Measurements from ENCODE around the gene PSMA2.

The PSMA2 gene

GRCh38 chr7:42940985-42941847 lies 9.2 kb upstream of the PSMA2 start:
- DNase-seq (ENCODE audit: low read depth) = peak; percentile 61

GRCh38 chr7:42939457-42940240 lies 7.7 kb upstream of the PSMA2 start:
- no peak for DNase-seq (ENCODE audit: low read depth)

- no peak for DNase-seq (ENCODE audit: low read depth)
These were observed 3.9 kb upstream of the PSMA2 start for GRCh38 chr7:42935861-42936260.

GRCh38 chr7:42934291-42934690 lies 2.3 kb upstream of the PSMA2 start:
- no peak for DNase-seq (ENCODE audit: low read depth)

GRCh38 chr7:42932811-42933591 lies 1.0 kb upstream of the PSMA2 start:
- DNase-seq (ENCODE audit: low read depth) = no peak

- no peak for DNase-seq (ENCODE audit: low read depth)
These were observed 534 bp downstream of the PSMA2 start for GRCh38 chr7:42931447-42931833.

- DNase-seq (ENCODE audit: low read depth) = no peak
These were observed 1.1 kb downstream of the PSMA2 start for GRCh38 chr7:42930889-42931288.

GRCh38 chr7:42929449-42929848 lies 2.5 kb downstream of the PSMA2 start:
- no peak for DNase-seq (ENCODE audit: low read depth)

- no peak for DNase-seq (ENCODE audit: low read depth)
These were observed 3.2 kb downstream of the PSMA2 start for GRCh38 chr7:42928754-42929153.

- no peak for DNase-seq (ENCODE audit: low read depth)
These were observed 5.8 kb downstream of the PSMA2 start for GRCh38 chr7:42926204-42926603.

GRCh38 chr7:42925630-42926029 lies 6.3 kb downstream of the PSMA2 start:
- no peak for DNase-seq (ENCODE audit: low read depth)

GRCh38 chr7:42924223-42924838 lies 7.6 kb downstream of the PSMA2 start:
- no peak for DNase-seq (ENCODE audit: low read depth)

GRCh38 chr7:42922017-42922753 lies 9.8 kb downstream of the PSMA2 start:
- DNase-seq (ENCODE audit: low read depth) = no peak

- DNase-seq (ENCODE audit: low read depth) = no peak
These were observed 16.6 kb downstream of the PSMA2 start for GRCh38 chr7:42915356-42915755.

- no peak for DNase-seq (ENCODE audit: low read depth)
These were observed 17.4 kb downstream of the PSMA2 start for GRCh38 chr7:42914421-42915045.

- DNase-seq (ENCODE audit: low read depth) = no peak
These were observed 18.0 kb downstream of the PSMA2 start for GRCh38 chr7:42914009-42914408.

- no peak for DNase-seq (ENCODE audit: low read depth)
These were observed 18.4 kb downstream of the PSMA2 start for GRCh38 chr7:42913591-42913990.

GRCh38 chr7:42911454-42912447 lies 20.2 kb downstream of the PSMA2 start, which contains the start of gene C7orf25:
TSS of gene C7orf25 (minus strand) at chr7:42912070. CDS start at chr7:42910900, 1,170 bp downstream.
- DNase-seq (ENCODE audit: low read depth) = peak; percentile 93

GRCh38 chr7:42910306-42910705 lies 21.7 kb downstream of the PSMA2 start:
- DNase-seq (ENCODE audit: low read depth) = no peak
